ENCODE measurements around the gene KLHL3. TPM values are rescaled to one million over a fixed set of nuclear protein-coding genes. Genes with fewer than 3 reads are reported as not detected.

Gene KLHL3
- total RNA-seq, 1 donor from 2014 or later = 8.9 TPM

DNA sequence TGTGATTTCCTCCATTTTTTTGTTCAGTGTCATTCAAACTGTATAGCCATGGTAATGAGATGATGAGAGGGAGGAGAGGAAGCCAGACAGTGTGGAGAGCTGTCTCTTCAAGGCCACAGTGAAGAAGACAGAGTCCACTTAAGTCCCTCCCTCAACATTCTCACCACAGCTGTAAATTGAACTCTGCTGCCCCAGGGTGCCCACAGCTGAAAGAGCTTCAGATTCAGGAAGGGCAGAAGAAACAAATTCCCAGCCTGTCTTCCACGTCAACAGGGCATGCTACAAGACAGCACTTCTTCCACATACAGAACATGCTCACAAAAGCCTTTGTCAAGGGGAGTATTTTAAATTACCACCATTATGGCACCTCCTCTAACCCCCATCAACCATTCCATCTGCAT lies 100.4 kb downstream of the KLHL3 start:
- H3K9me3 Mint-ChIP-seq (ENCODE audit: unreplicated experiment) = peaks cover 6% of the 10 kb centered on the region
- no peak for DNase-seq (ENCODE audit: low read depth)
- no peak overlapping the region for H3K27ac ChIP-seq (ENCODE audit: low read depth, low read length)
- no peak overlapping the region for H3K4me3 ChIP-seq (ENCODE audit: insufficient read depth, low read depth, low read length)
- H3K36me3 Mint-ChIP-seq (ENCODE audit: low read depth, unreplicated experiment) = peaks cover 35% of the 10 kb centered on the region
- no peak overlapping the region for H3K27ac Mint-ChIP-seq (ENCODE audit: unreplicated experiment)
- no peaks in the 10 kb centered on the region for H4K20me1 ChIP-seq (ENCODE audit: insufficient read depth, low read length)
- H3K9ac ChIP-seq (ENCODE audit: low read length) = no peak overlapping the region
- H3K27me3 Mint-ChIP-seq (ENCODE audit: low read depth, unreplicated experiment) = no peaks in the 10 kb centered on the region
- no peaks in the 10 kb centered on the region for H3K79me2 ChIP-seq (ENCODE audit: insufficient read depth, low read length)
- H3K4me1 ChIP-seq (ENCODE audit: insufficient read depth, low read length) = peaks cover 2% of the 10 kb centered on the region
- no peak overlapping the region for H2AFZ ChIP-seq (ENCODE audit: low read depth, low read length)
- no peak overlapping the region for H3K4me2 ChIP-seq (ENCODE audit: low read length)
- no peak for FAIRE-seq
- no peaks in the 10 kb centered on the region for H3K27me3 ChIP-seq (ENCODE audit: insufficient read depth, low read length)
- no peaks in the 10 kb centered on the region for H3K9me3 ChIP-seq (ENCODE audit: insufficient read depth, low read depth, low read length)
- H3K4me3 Mint-ChIP-seq (ENCODE audit: unreplicated experiment) = no peak overlapping the region
- H3K36me3 ChIP-seq (ENCODE audit: insufficient read depth, low read length) = no peaks in the 10 kb centered on the region
- TF ChIP-seq, protein P1, sequence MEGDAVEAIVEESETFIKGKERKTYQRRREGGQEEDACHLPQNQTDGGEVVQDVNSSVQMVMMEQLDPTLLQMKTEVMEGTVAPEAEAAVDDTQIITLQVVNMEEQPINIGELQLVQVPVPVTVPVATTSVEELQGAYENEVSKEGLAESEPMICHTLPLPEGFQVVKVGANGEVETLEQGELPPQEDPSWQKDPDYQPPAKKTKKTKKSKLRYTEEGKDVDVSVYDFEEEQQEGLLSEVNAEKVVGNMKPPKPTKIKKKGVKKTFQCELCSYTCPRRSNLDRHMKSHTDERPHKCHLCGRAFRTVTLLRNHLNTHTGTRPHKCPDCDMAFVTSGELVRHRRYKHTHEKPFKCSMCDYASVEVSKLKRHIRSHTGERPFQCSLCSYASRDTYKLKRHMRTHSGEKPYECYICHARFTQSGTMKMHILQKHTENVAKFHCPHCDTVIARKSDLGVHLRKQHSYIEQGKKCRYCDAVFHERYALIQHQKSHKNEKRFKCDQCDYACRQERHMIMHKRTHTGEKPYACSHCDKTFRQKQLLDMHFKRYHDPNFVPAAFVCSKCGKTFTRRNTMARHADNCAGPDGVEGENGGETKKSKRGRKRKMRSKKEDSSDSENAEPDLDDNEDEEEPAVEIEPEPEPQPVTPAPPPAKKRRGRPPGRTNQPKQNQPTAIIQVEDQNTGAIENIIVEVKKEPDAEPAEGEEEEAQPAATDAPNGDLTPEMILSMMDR (IDR thresholded peaks at IDR 0.05; ENCODE audit: insufficient read depth, low read depth, low read length) = no peak
- TF ChIP-seq EZH2 (IDR thresholded peaks at IDR 0.05; ENCODE audit: insufficient read depth, low read length) = no peak
- H3K4me1 Mint-ChIP-seq (ENCODE audit: low read depth, unreplicated experiment) = peaks cover 23% of the 10 kb centered on the region

DNA sequence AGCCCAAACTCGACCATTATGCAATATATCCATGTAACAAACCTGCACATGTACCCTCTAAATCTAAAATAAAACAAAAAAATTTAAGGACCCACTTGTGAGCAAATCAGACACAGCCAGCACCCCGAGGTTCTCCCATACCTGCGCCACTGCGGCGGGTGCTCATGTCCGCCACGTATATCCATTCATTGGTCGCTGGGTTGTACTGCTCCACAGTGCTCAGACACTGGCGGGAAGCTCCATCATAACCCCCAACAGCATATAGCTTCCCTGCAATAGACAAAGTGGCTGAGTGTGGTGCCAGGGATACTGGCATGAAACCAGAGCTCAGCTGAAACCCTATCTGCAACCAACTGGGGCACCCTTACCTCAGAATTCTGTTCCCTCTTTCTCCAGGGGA lies 102.0 kb downstream of the KLHL3 start:
- Histone ChIP-seq H3K79me2 (ENCODE audit: insufficient read depth, low read length) (no peaks in the 10 kb centered on the region), H3K36me3 (ENCODE audit: insufficient read depth, low read length) (no peaks in the 10 kb centered on the region), H3K9me3 (ENCODE audit: insufficient read depth, low read depth, low read length) (no peaks in the 10 kb centered on the region), H3K4me1 (ENCODE audit: insufficient read depth, low read length) (peaks cover 2% of the 10 kb centered on the region), H3K4me2 (ENCODE audit: low read length) (no peak overlapping the region), H3K9ac (ENCODE audit: low read length) (no peak overlapping the region), H2AFZ (ENCODE audit: low read depth, low read length) (no peak overlapping the region), H3K27ac (ENCODE audit: low read depth, low read length) (no peak overlapping the region), H4K20me1 (ENCODE audit: insufficient read depth, low read length) (no peaks in the 10 kb centered on the region), H3K4me3 (ENCODE audit: insufficient read depth, low read depth, low read length) (no peak overlapping the region), H3K27me3 (ENCODE audit: insufficient read depth, low read length) (no peaks in the 10 kb centered on the region)
- H3K27ac Mint-ChIP-seq (ENCODE audit: unreplicated experiment) = no peak overlapping the region
- no peak for TF ChIP-seq EZH2 (IDR thresholded peaks at IDR 0.05; ENCODE audit: insufficient read depth, low read length)
- TF ChIP-seq, protein P1 (IDR thresholded peaks at IDR 0.05; ENCODE audit: insufficient read depth, low read depth, low read length) = no peak
- no peaks in the 10 kb centered on the region for H3K27me3 Mint-ChIP-seq (ENCODE audit: low read depth, unreplicated experiment)
- no peak overlapping the region for H3K4me3 Mint-ChIP-seq (ENCODE audit: unreplicated experiment)
- peaks cover 6% of the 10 kb centered on the region for H3K9me3 Mint-ChIP-seq (ENCODE audit: unreplicated experiment)
- peaks cover 26% of the 10 kb centered on the region for H3K36me3 Mint-ChIP-seq (ENCODE audit: low read depth, unreplicated experiment)
- FAIRE-seq (no peak), DNase-seq (ENCODE audit: low read depth) (no peak)
- peaks cover 24% of the 10 kb centered on the region for H3K4me1 Mint-ChIP-seq (ENCODE audit: low read depth, unreplicated experiment)

DNA sequence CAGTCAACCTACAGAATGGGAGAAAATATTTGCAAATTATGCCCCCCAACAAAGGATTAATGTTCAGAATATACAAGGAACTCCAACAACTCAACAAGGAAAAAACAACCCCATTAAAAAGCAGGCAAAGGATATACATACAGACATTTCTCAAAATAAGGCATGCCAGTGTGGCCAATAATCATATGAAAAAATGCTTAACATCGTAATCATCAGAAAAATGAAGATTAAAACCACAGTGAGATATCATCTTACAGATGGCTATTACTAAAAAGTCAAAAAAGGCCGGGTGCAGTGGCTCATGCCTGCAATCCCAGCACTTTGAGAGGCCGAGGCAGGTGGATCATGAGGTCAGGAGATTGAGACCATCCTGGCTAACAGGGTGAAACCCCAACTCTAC lies 103.2 kb downstream of the KLHL3 start:
- Histone ChIP-seq H3K36me3 (ENCODE audit: insufficient read depth, low read length) (no peaks in the 10 kb centered on the region), H3K4me3 (ENCODE audit: insufficient read depth, low read depth, low read length) (no peak overlapping the region), H4K20me1 (ENCODE audit: insufficient read depth, low read length) (no peaks in the 10 kb centered on the region), H3K79me2 (ENCODE audit: insufficient read depth, low read length) (no peaks in the 10 kb centered on the region), H3K4me1 (ENCODE audit: insufficient read depth, low read length) (peaks cover 2% of the 10 kb centered on the region), H3K9ac (ENCODE audit: low read length) (no peak overlapping the region), H3K27me3 (ENCODE audit: insufficient read depth, low read length) (peaks cover 1% of the 10 kb centered on the region), H2AFZ (ENCODE audit: low read depth, low read length) (no peak overlapping the region), H3K9me3 (ENCODE audit: insufficient read depth, low read depth, low read length) (no peaks in the 10 kb centered on the region), H3K4me2 (ENCODE audit: low read length) (no peak overlapping the region), H3K27ac (ENCODE audit: low read depth, low read length) (no peak overlapping the region)
- no peak for TF ChIP-seq EZH2 (IDR thresholded peaks at IDR 0.05; ENCODE audit: insufficient read depth, low read length)
- TF ChIP-seq, protein P1 (IDR thresholded peaks at IDR 0.05; ENCODE audit: insufficient read depth, low read depth, low read length) = no peak
- DNase-seq (ENCODE audit: low read depth) = no peak
- no peak overlapping the region for H3K27ac Mint-ChIP-seq (ENCODE audit: unreplicated experiment)
- H3K9me3 Mint-ChIP-seq (ENCODE audit: unreplicated experiment) = peaks cover 4% of the 10 kb centered on the region
- peaks cover 24% of the 10 kb centered on the region for H3K4me1 Mint-ChIP-seq (ENCODE audit: low read depth, unreplicated experiment)
- no peak for FAIRE-seq
- no peak overlapping the region for H3K4me3 Mint-ChIP-seq (ENCODE audit: unreplicated experiment)
- no peaks in the 10 kb centered on the region for H3K27me3 Mint-ChIP-seq (ENCODE audit: low read depth, unreplicated experiment)
- peaks cover 16% of the 10 kb centered on the region for H3K36me3 Mint-ChIP-seq (ENCODE audit: low read depth, unreplicated experiment)

All from astrocyte (in vitro differentiated cells and primary cell).